Omental fat pad (tissue), 4 donors: Measurements from ENCODE around the gene TAF5L. TPM values are rescaled to one million over a fixed set of nuclear protein-coding genes. Genes with fewer than 3 reads are reported as not detected.

Experiments used
- ATAC-seq: fragments of 150-250 bp; one replicate; pipeline ENCODE4 v1.9.1; 2016; ENCODE audit warnings: mild to moderate bottlenecking, moderate library complexity; ENCODE audit not compliant: low FRiP score
- DNase-seq: peaks from one replicate; pipeline ENCODE4 v3.0.0-alpha.2; 2019; ENCODE audit warnings: low spot score
- total RNA-seq, 4 donors: library from RNA; depleted of rRNA; stranded (reverse); fragments of >200 nt; gene quantifications; one replicate each; pipeline ENCODE4 v1.1.0, GENCODE V29; 2016
- TF ChIP-seq, protein P1 (sequence below), 3 donors: fragments of 450-650 bp; IDR thresholded peaks; one replicate each; pipeline ENCODE4 v1.5.1; 2016 to 2017; ENCODE audit warnings: antibody characterized with exemption in 3 of 3, mild to moderate bottlenecking in 3 of 3, moderate library complexity in 2 of 3

Gene TAF5L
- total RNA-seq, 4 donors from 2014 or later, result 18.6 to 27.4 (median 20.5) TPM

DNA sequence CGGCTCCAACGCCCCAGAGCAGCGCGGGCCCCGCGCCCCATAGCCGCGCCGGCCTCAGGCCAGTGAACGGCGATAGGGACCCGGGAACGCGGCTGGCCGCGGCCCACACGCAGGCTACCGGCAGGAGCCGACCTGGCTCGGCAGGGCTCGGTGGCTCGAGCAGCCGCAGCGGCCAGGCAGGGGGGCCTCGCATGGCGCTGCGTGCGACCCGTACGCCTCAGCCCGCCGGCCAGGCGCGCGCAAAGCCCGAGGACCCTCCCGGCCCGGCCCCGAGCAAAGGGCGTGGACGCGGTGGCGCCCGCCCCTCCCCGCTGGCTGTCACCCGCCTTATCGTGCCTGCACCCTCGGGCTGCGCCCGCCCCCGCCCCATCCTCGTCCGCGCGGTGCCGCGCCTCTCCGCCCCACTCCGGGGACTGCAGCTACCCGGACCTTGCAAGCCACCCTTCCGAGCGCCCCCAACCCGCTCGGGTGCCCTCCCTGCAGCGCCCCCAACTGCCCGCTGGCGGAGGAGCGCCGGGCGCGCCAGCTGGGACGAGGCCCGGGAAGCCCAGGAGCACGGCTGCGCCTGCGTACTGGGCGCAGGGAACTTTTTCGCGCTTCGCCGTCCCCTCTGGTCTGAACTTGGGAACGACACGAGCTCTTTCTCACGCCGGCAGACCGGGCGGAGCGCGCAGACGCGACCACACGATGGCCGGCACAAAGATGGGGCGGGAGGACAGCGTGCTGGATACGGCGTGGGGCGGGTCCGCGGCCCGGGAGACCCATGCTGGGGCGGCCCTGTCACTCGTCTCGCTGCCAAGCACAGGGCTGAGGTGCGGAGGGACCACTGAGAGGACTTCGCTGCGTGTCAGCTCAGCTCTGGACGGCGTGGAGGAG lies 67.2 kb downstream of the TAF5L start, which contains the start of gene ABCB10:
Gene ABCB10, minus strand, starts transcription at position 248 of the 876 bp plus-strand sequence. Its CDS starts 55 bp downstream, at position 193.
- TF ChIP-seq, protein P1, sequence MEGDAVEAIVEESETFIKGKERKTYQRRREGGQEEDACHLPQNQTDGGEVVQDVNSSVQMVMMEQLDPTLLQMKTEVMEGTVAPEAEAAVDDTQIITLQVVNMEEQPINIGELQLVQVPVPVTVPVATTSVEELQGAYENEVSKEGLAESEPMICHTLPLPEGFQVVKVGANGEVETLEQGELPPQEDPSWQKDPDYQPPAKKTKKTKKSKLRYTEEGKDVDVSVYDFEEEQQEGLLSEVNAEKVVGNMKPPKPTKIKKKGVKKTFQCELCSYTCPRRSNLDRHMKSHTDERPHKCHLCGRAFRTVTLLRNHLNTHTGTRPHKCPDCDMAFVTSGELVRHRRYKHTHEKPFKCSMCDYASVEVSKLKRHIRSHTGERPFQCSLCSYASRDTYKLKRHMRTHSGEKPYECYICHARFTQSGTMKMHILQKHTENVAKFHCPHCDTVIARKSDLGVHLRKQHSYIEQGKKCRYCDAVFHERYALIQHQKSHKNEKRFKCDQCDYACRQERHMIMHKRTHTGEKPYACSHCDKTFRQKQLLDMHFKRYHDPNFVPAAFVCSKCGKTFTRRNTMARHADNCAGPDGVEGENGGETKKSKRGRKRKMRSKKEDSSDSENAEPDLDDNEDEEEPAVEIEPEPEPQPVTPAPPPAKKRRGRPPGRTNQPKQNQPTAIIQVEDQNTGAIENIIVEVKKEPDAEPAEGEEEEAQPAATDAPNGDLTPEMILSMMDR (IDR thresholded peaks at IDR 0.05), result peak in 1 of 3 donors; percentile 31
- DNase-seq (peak; percentile 73), ATAC-seq (peak; percentile 97)

DNA sequence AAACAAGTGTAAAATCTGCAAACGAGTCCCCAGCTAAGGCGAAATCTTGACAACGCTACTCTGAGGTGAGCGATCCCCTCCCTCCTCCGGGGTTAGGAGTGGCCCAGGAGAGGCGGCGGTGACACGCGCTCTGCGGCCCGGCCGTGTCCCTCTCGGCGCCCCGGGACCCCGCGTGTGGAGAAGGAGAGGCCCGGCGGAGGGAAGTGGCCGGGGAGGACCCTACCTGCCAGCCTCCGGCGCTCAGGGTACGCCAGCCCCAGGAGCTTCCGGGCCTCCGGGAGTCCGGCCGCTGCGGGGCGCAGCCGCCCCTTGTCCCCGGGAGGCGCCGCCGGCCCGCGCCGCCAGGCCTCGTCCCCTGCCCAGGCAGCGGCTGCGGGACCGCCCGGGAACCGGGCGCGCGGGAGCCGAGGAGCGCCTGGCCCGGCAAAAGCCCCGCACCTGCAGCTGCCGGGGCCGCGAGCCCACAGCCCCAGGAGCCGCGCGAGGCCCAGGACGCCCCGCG lies 68.0 kb downstream of the TAF5L start:
- DNase-seq (no peak), ATAC-seq (peak; percentile 41)
- TF ChIP-seq, protein P1 (IDR thresholded peaks at IDR 0.05), result no peak

DNA sequence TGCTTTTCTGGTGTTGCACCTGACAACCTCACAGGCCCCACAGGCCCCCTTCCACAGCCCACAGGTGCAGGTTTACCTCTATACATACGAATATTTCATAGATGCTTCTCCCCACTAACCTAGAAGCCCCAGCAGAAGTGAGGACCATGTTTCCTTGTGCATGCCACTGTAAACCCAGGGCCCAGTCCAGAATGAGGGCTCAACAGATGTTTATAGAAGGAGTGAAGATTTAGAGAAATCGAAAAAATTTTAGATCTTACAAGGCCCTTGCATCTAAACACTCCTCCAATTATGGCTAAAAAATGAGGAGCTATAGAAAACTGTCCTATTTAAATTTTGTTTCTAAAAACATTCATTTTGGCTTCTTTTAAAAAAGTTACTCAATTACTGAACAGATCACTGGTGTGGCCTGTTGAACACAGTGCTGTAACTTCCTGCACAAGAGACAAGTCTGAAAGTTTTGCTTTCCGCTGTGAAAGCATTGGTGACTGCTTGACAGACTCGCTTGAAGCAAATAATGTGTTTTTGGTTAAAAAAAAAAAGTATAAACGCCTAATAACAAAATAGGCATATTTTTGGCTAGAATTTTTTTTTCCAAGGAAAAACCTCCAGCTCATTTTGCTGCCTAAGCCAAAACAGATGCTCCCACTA lies 68.6 kb downstream of the TAF5L start:
- ATAC-seq, result no peak
- DNase-seq, result no peak
- TF ChIP-seq, protein P1 (IDR thresholded peaks at IDR 0.05), result no peak

DNA sequence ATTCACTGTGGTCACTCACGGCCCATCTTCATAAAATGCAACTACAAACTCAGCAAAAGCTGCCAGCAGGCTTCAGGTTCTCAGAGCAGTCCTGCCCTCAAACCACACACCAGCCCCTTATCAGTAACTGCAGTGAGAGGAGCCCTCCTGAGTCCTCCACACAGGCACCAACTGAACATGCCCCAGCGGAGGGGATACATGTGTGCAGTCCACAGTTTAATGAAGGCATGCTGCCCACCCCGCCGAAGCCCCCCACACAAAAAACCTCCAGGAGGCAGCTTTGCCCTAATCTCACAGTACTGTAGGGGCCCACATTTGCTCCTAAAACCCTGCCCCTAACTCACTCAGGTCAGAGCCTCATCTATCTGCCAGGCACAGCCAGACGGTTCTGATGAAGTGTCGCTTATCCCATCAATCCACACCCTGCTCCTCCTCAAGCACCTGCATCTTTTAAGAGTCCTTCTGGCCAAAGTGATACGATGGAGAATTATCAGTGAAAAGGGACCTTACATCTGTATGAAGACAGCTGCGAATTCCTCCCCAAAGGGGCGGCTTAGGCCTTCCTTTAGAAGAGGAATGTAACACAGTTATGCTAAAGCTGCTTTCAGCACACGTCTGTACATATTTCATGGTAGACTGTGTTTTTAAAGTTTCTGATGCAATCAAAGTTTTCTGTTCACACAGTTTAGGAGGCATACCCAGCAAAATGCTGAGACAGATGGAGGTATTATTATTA lies 70.9 kb downstream of the TAF5L start:
- ATAC-seq (no peak), DNase-seq (no peak)
- TF ChIP-seq, protein P1 (IDR thresholded peaks at IDR 0.05), result no peak

DNA sequence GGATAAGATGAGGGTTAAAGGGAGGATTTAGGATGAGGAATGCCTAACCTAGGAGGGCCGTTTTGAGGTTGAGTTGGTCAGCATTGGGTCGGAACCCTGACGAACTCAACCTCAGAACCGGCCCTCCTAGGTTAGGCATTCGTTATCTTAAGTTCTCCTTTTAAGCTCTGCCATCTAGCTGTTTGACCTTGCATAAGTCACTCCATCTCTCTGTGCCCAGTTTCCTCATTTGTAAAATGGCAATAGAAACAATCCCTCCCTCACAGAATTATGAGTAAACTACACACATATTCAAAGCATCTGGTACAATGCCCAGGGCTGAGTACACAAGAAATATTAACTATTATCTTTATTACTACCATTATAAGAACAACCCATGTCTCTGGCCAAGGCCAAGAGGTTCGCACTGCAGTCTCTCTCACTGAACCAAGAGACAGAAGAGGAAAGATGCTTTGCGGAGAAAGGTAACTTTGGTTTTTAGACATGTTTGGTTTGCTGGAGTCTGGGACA lies 72.2 kb downstream of the TAF5L start:
- TF ChIP-seq, protein P1 (IDR thresholded peaks at IDR 0.05), result no peak
- no peak for DNase-seq
- no peak for ATAC-seq

DNA sequence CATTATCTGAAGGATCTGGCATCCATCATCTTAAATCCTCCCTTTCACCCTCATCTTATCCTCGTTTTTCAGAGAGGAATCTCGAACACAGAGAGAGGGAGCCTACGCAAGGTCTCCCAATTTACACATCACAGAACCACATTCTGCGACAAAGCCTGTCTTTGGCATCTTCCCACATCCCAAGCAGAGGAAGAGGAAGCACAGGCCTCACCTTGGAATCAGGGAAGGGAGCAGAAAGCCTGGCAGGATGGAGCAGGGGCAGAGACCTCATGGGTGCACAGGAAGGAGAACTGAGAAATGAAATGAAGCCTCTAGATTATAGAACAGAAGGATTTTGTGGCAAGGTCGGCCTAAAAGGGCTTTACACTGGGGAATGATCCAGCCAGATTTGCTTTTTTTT lies 73.2 kb downstream of the TAF5L start:
- no peak for DNase-seq
- no peak for ATAC-seq

More for the DNA sequence above, 73.2 kb downstream of the TAF5L start:
- TF ChIP-seq, protein P1 (IDR thresholded peaks at IDR 0.05), result no peak
